GM12878 (cell line): ENCODE measurements around the gene PIMREG. TPM values are rescaled to one million over a fixed set of nuclear protein-coding genes. Genes with fewer than 3 reads are reported as not detected.

Experiments
- ATAC-seq: fragments of 200-7000 bp; cut with Tn5 transposase; 3 replicates; pipeline ENCODE4 v1.9.1; 2020; ENCODE audit warnings: mild to moderate bottlenecking, moderate library complexity
- BruUV-seq: library from RNA; stranded (reverse); fragments of 400-500 nt; replicated peaks from 2 replicates; lab custom pipeline; 2021; lab: Mats Ljungman, UMichigan
- CTCF ChIA-PET: fragments of 300-600 bp; sonication (Branson Sonifier 250); formaldehyde crosslinking; extraction: SDS; loops from one replicate; lab custom pipeline; 2021; ENCODE audit warnings: inconsistent platforms; lab: Yijun Ruan, JAX
- POLR2A ChIA-PET: fragments of 350-600 bp; formaldehyde crosslinking; extraction: SDS; loops from one replicate; lab custom pipeline; 2021; ENCODE audit warnings: inconsistent platforms; lab: Charles Lee
- RAD21 ChIA-PET: fragments of 300-600 bp; sonication (Branson Sonifier 250); formaldehyde crosslinking; loops from one replicate; lab custom pipeline; 2023; ENCODE audit warnings: antibody characterized with exemption; ENCODE audit not compliant: unreplicated experiment; lab: Charles Lee
- SMC1A ChIA-PET: fragments of 300-600 bp; sonication (Branson Sonifier 250); formaldehyde crosslinking; loops from one replicate; lab custom pipeline; 2023; ENCODE audit not compliant: unreplicated experiment, uncharacterized antibody; lab: Charles Lee
- DNase-seq: peaks from one replicate; pipeline ENCODE4 v3.0.0-alpha.2; 2011; ENCODE audit warnings: low read depth, low spot score
- FAIRE-seq: peaks from 3 replicates; lab custom pipeline; 2011; peaks lifted over from hg19 to GRCh38; lab: Jason Lieb, UNC
- H2AFZ ChIP-seq: 2 replicates; pipeline ENCODE4 v1.6.0; 2011; ENCODE audit warnings: low read depth, low read length, control low read depth; ENCODE audit not compliant: control insufficient read depth
- H3K27ac ChIP-seq: 2 replicates; pipeline ENCODE4 v1.5.1; 2011; ENCODE audit warnings: control low read depth; ENCODE audit not compliant: control insufficient read depth, insufficient read depth
- H3K27me3 ChIP-seq, 2 experiments: replicated peaks in 1 of 2; 2 replicates each; pipeline versions ENCODE4 v1.6.0 to v1.6.1; 2011; ENCODE audit warnings: low read length in 1 of 2; ENCODE audit not compliant: control insufficient read depth in 2 of 2, insufficient read depth in 2 of 2
- H3K36me3 ChIP-seq, 2 experiments: 2 replicates each; pipeline ENCODE4 v1.5.1; 2011; ENCODE audit warnings: low read length in 1 of 2; ENCODE audit not compliant: control insufficient read depth in 2 of 2, insufficient read depth in 2 of 2
- H3K4me1 ChIP-seq: 2 replicates; pipeline ENCODE4 v1.6.1; 2011; ENCODE audit warnings: mild to moderate bottlenecking, low read length, moderate library complexity, mixed read lengths; ENCODE audit not compliant: control insufficient read depth, insufficient read depth
- H3K4me2 ChIP-seq: 2 replicates; pipeline ENCODE4 v1.6.0; 2011; ENCODE audit warnings: control low read depth; ENCODE audit not compliant: control insufficient read depth, insufficient read depth
- H3K4me3 ChIP-seq: fragments of 200-600 bp; sonication (generic); 2 replicates; pipeline ENCODE4 v1.5.1; 2016
- H3K79me2 ChIP-seq: 2 replicates; pipeline ENCODE4 v1.6.0; 2011; ENCODE audit warnings: low read length; ENCODE audit not compliant: control insufficient read depth, insufficient read depth
- H3K9ac ChIP-seq: 2 replicates; pipeline ENCODE4 v1.8.0; 2011; ENCODE audit warnings: low read length, control low read depth, mixed read lengths; ENCODE audit not compliant: control insufficient read depth, insufficient read depth
- H3K9me3 ChIP-seq: replicated peaks from 3 replicates; pipeline ENCODE4 v1.5.1; 2011; ENCODE audit warnings: mild to moderate bottlenecking, low read length; ENCODE audit not compliant: control insufficient read depth, insufficient read depth
- H4K20me1 ChIP-seq: 2 replicates; pipeline ENCODE4 v1.6.0; 2011; ENCODE audit not compliant: control insufficient read depth, insufficient read depth
- BCL11A ChIP-seq: IDR thresholded peaks from 2 replicates; pipeline ENCODE4 v1.6.1; 2011; ENCODE audit warnings: low read depth, low read length
- GATAD2B ChIP-seq: fragments of 450-650 bp; conservative IDR thresholded peaks from 2 replicates; pipeline ENCODE4 v1.6.1; 2017; ENCODE audit warnings: low read depth, mild to moderate bottlenecking, moderate library complexity
- KDM1A ChIP-seq: fragments of 200-600 bp; sonication (generic); IDR thresholded peaks from 2 replicates; pipeline ENCODE4 v1.6.1; 2016; ENCODE audit warnings: borderline replicate concordance
- NFXL1 ChIP-seq: fragments of 450-650 bp; IDR thresholded peaks from 2 replicates; pipeline ENCODE4 v1.6.1; 2017; ENCODE audit warnings: antibody characterized with exemption, mild to moderate bottlenecking, borderline replicate concordance
- SMAD5 ChIP-seq: IDR thresholded peaks from 2 replicates; pipeline ENCODE4 v1.6.1; 2016; ENCODE audit warnings: antibody characterized with exemption, low read depth
- STAT3 ChIP-seq: IDR thresholded peaks from 2 replicates; pipeline ENCODE4 v1.6.1; 2011; ENCODE audit warnings: low read depth, low read length, improper control_type of control experiment
- USF1 ChIP-seq: IDR thresholded peaks from 2 replicates; pipeline ENCODE4 v1.6.1; 2011; ENCODE audit warnings: borderline replicate concordance, low read depth, mild to moderate bottlenecking, moderate library complexity, mixed read lengths, low read length; ENCODE audit not compliant: insufficient read depth; ENCODE audit errors: extremely low read length
- WGBS: methylation state at CpG from one replicate; pipeline ENCODE4 v1.1.6; 2016; ENCODE audit warnings: low lambda C conversion rate; ENCODE audit not compliant: insufficient replicate concordance, insufficient coverage; ENCODE audit errors: missing lambda C conversion rate; 5-methylcytosine and 5-hydroxymethylcytosine counted together
- in situ Hi-C: fragments of 300-500 bp; cut with MboI; formaldehyde crosslinking; loops from 9 replicates; pipeline ENCODE4 v1.14.3; 2018; ENCODE audit warnings: mixed read lengths
- intact Hi-C: fragments of 100-400 bp; cut with micrococcal nuclease; formaldehyde crosslinking; loops from one replicate; pipeline ENCODE4 v1.14.2; 2022; ENCODE audit not compliant: unreplicated experiment
- polyA plus RNA-seq, 11 experiments: library from polyadenylated mRNA; depleted of rRNA in 4 of 11; unstranded in 6 of 11; stranded (reverse) in 5 of 11; fragments of >200 nt; fragmentation: Nextera tagmentation in 4 of 11; fragmentation: Illumina TruSeq in 1 of 11; extraction: Ambion mirVana in 4 of 11; extraction: Trizol in 1 of 11; gene quantifications; 1 replicate in 1 of 11; 2 replicates in 10 of 11; pipeline versions ENCODE4 v1.2.1 to v1.2.3, GENCODE V29; 2011 to 2016; ENCODE audit warnings: inconsistent platforms in 2 of 11, missing spikeins in 2 of 11, low read depth in 1 of 11
- total RNA-seq, 4 experiments: library from RNA; depleted of rRNA in 3 of 4; stranded (reverse); fragments of >200 nt in 3 of 4; fragmentation: Illumina TruSeq in 1 of 4; extraction: Trizol in 1 of 4; gene quantifications; 2 replicates each; pipeline versions ENCODE4 v1.2.1 to v1.2.3, GENCODE V29; 2013 to 2021

The PIMREG gene
- total and polyA plus RNA-seq, 10 of the 15 experiments (the other 5 are each of a cell fraction or from before 2014, with no cell fraction given) = 2.8 to 35.8 (median 25.2) TPM

GRCh38 chr17:6442775-6443174 lies 1.5 kb upstream of the PIMREG start (continued):
- TF ChIP-seq USF1 (no peak), STAT3 (no peak), SMAD5 (no peak)

- no peaks in the 10 kb centered on the region for H4K20me1 ChIP-seq
- no peaks in the 10 kb centered on the region for H3K9me3 ChIP-seq
- RAD21 ChIA-PET = interaction anchor here (0.9 kb wide), 1 partner anchor 638 kb away, joined by 3 read pairs; no protein-coding TSS in a partner anchor
- FAIRE-seq = no peak
- TF ChIP-seq BCL11A (no peak), GATAD2B (no peak), NFXL1 (no peak), KDM1A (no peak)
- H3K27ac ChIP-seq = peak overlapping the region; percentile 33; the same call in 1 of the 2 replicates
- in situ Hi-C loops (no loop called here), intact Hi-C loops (no loop called here)
- peak overlapping the region; percentile 67 for H3K9ac ChIP-seq
- BruUV-seq = no TSS peak
- peak overlapping the region; percentile 89 for H3K4me2 ChIP-seq
- H3K79me2 ChIP-seq = no peaks in the 10 kb centered on the region
- H3K36me3 ChIP-seq = peaks cover 0 to 3% of the 10 kb centered on the region in 2 experiments; a peak in 1 of 4 replicates
- no peak for DNase-seq
- H2AFZ ChIP-seq = peak overlapping the region; percentile 58
- POLR2A ChIA-PET = interaction anchor here (0.5 to 0.6 kb wide), 2 partner anchors 80 to 1160 kb away, joined by 3 read pairs; no protein-coding TSS in a partner anchor
- H3K4me3 ChIP-seq = peak overlapping the region; percentile 60; the same call in 1 of the 2 replicates
- ATAC-seq = no peak
- H3K4me1 ChIP-seq = peaks cover 8% of the 10 kb centered on the region
- WGBS = 47% methylated on average over 36 of the region's 36 CpGs
- SMC1A ChIA-PET = no interaction called here
- CTCF ChIA-PET = interaction anchor here (1.0 kb wide), 1 partner anchor 9 kb away, joined by 3 read pairs; no protein-coding TSS in a partner anchor
- H3K27me3 ChIP-seq = no peaks in the 10 kb centered on the region
These were observed 498 bp downstream of the PIMREG start for GRCh38 chr17:6444571-6445335.
